Measurements from ENCODE around the gene CFAP46.

- TF ChIP-seq, protein P1, sequence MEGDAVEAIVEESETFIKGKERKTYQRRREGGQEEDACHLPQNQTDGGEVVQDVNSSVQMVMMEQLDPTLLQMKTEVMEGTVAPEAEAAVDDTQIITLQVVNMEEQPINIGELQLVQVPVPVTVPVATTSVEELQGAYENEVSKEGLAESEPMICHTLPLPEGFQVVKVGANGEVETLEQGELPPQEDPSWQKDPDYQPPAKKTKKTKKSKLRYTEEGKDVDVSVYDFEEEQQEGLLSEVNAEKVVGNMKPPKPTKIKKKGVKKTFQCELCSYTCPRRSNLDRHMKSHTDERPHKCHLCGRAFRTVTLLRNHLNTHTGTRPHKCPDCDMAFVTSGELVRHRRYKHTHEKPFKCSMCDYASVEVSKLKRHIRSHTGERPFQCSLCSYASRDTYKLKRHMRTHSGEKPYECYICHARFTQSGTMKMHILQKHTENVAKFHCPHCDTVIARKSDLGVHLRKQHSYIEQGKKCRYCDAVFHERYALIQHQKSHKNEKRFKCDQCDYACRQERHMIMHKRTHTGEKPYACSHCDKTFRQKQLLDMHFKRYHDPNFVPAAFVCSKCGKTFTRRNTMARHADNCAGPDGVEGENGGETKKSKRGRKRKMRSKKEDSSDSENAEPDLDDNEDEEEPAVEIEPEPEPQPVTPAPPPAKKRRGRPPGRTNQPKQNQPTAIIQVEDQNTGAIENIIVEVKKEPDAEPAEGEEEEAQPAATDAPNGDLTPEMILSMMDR (IDR thresholded peaks at IDR 0.05): no peak
- TF ChIP-seq EZH2 (IDR thresholded peaks at IDR 0.05; ENCODE audit: borderline replicate concordance, insufficient read depth, low read depth, low read length, poor library complexity, severe bottlenecking): no peak
These were observed 42.7 kb downstream of the CFAP46 start for GRCh38 chr10:132899751-132900065.
